Endothelial cell of umbilical vein (primary cell): Measurements from ENCODE around the gene MTARC2. TPM values are rescaled to one million over a fixed set of nuclear protein-coding genes. Genes with fewer than 3 reads are reported as not detected.

Source experiments
- BruUV-seq: library from RNA; stranded (reverse); fragments of 400-500 nt; replicated peaks from 2 replicates; lab custom pipeline; 2021; lab: Mats Ljungman, UMichigan
- CTCF ChIA-PET: fragments of 300-600, 350-600 bp; sonication (Branson Sonifier 250); formaldehyde crosslinking; loops from one replicate; lab custom pipeline; 2021; ENCODE audit warnings: antibody characterized with exemption, inconsistent platforms; lab: Charles Lee
- POLR2A ChIA-PET: fragments of 300-600, 350-600 bp; sonication (Branson Sonifier 250); formaldehyde crosslinking; loops from one replicate; lab custom pipeline; 2021; ENCODE audit warnings: antibody characterized with exemption, inconsistent platforms; lab: Charles Lee
- DNase-seq: peaks from one replicate; pipeline ENCODE4 v3.0.0-alpha.2; 2011; ENCODE audit warnings: low read depth, low spot score
- FAIRE-seq: peaks from 2 replicates; lab custom pipeline; 2011; peaks lifted over from hg19 to GRCh38; lab: Jason Lieb, UNC
- H2AFZ ChIP-seq: 2 replicates; pipeline ENCODE4 v1.6.0; 2012; ENCODE audit warnings: low read depth, low read length, control low read depth, inconsistent platforms
- H3K27ac ChIP-seq: 2 replicates; pipeline ENCODE4 v1.5.1; 2011; ENCODE audit warnings: low read depth, mild to moderate bottlenecking, control low read depth, low read length, moderate library complexity; ENCODE audit not compliant: insufficient read depth
- H3K27me3 ChIP-seq, 2 experiments: 2 replicates each; pipeline versions ENCODE4 v1.6.0 to v1.6.1; 2011; ENCODE audit warnings: low read length in 2 of 2, mixed read lengths in 1 of 2; ENCODE audit not compliant: control insufficient read depth in 2 of 2, insufficient read depth in 2 of 2
- H3K36me3 ChIP-seq, 2 experiments: 2 replicates in 1 of 2; 3 replicates in 1 of 2; pipeline ENCODE4 v1.5.1; 2011; ENCODE audit warnings: low read length in 2 of 2, mild to moderate bottlenecking in 1 of 2, moderate library complexity in 1 of 2; ENCODE audit not compliant: control insufficient read depth in 2 of 2, insufficient read depth in 2 of 2; ENCODE audit errors: extremely low read depth in 1 of 2
- H3K4me1 ChIP-seq: 3 replicates; pipeline ENCODE4 v1.5.1; 2011; ENCODE audit warnings: mild to moderate bottlenecking, low read length; ENCODE audit not compliant: control insufficient read depth, insufficient read depth; ENCODE audit errors: extremely low read depth
- H3K4me2 ChIP-seq: 2 replicates; pipeline ENCODE4 v1.6.1; 2011; ENCODE audit warnings: low read length, control low read depth, mixed read lengths; ENCODE audit not compliant: insufficient read depth
- H3K4me3 ChIP-seq, 3 experiments: fragments of 200-600 bp in 1 of 3; sonication (generic), shearing (Covaris generic) in 1 of 3; replicated peaks in 1 of 3; 2 replicates each; pipeline ENCODE4 v1.5.1; 2011 to 2016; ENCODE audit warnings: control low read depth in 3 of 3, low read length in 3 of 3, mild to moderate bottlenecking in 2 of 3, inconsistent platforms in 1 of 3, low read depth in 1 of 3, moderate library complexity in 1 of 3; ENCODE audit not compliant: insufficient read depth in 1 of 3
- H3K79me2 ChIP-seq: 2 replicates; pipeline ENCODE4 v1.6.0; 2012; ENCODE audit warnings: low read length, inconsistent platforms; ENCODE audit not compliant: control insufficient read depth, insufficient read depth
- H3K9ac ChIP-seq: replicated peaks from 2 replicates; pipeline ENCODE3; 2011; ENCODE audit warnings: low read length, control low read depth; ENCODE audit not compliant: insufficient read depth; ENCODE audit errors: extremely low read depth
- H3K9me1 ChIP-seq: replicated peaks from 3 replicates; pipeline ENCODE4 v1.6.0; 2011; ENCODE audit warnings: mild to moderate bottlenecking, low read length; ENCODE audit not compliant: control insufficient read depth, insufficient read depth; ENCODE audit errors: extremely low read depth
- H3K9me3 ChIP-seq: replicated peaks from 2 replicates; pipeline ENCODE4 v1.5.1; 2012; ENCODE audit warnings: low read length, inconsistent platforms; ENCODE audit not compliant: control insufficient read depth, insufficient read depth
- H4K20me1 ChIP-seq: replicated peaks from 2 replicates; pipeline ENCODE3; 2011; ENCODE audit warnings: mild to moderate bottlenecking, low read length; ENCODE audit not compliant: control insufficient read depth, insufficient read depth; ENCODE audit errors: extremely low read depth
- EZH2 ChIP-seq: IDR thresholded peaks from 2 replicates; pipeline ENCODE4 v1.6.1; 2012; ENCODE audit warnings: borderline replicate concordance, low read depth, mild to moderate bottlenecking, moderate library complexity, low read length, inconsistent platforms; ENCODE audit not compliant: severe bottlenecking
- FOS ChIP-seq: IDR thresholded peaks from 2 replicates; pipeline ENCODE4 v1.6.1; 2011; ENCODE audit warnings: mild to moderate bottlenecking, low read length, moderate library complexity, borderline replicate concordance; ENCODE audit not compliant: insufficient read depth
- GATA2 ChIP-seq: IDR thresholded peaks from 2 replicates; pipeline ENCODE4 v1.7.0; 2011; ENCODE audit warnings: low read depth, mild to moderate bottlenecking, moderate library complexity, mixed read lengths, low read length; ENCODE audit not compliant: insufficient read length, insufficient read depth
- JUN ChIP-seq: IDR thresholded peaks from 2 replicates; pipeline ENCODE4 v1.6.1; 2011; ENCODE audit warnings: borderline replicate concordance, low read depth; ENCODE audit not compliant: insufficient read length, insufficient read depth
- MYC ChIP-seq: IDR thresholded peaks from one replicate; pipeline ENCODE4 v1.6.1; 2011; ENCODE audit warnings: mild to moderate bottlenecking, low read depth, low read length
- POLR2A ChIP-seq: IDR thresholded peaks from 2 replicates; pipeline ENCODE4 v1.6.1; 2012; ENCODE audit warnings: low read depth, mild to moderate bottlenecking, control low read depth, low read length
- POLR2AphosphoS5 ChIP-seq: IDR thresholded peaks from 2 replicates; pipeline ENCODE4 v1.6.1; 2012; ENCODE audit warnings: low read depth, mild to moderate bottlenecking, control low read depth, low read length, moderate library complexity; ENCODE audit not compliant: insufficient read depth
- dilution Hi-C: fragments of 300-500 bp; cut with MboI; formaldehyde crosslinking; loops from one replicate; pipeline ENCODE4 v1.15.0; 2019; ENCODE audit warnings: low sequenced_read_pairs; ENCODE audit not compliant: extremely low pct_ligation_motif_present
- intact Hi-C: fragments of 100-400 bp; cut with micrococcal nuclease; formaldehyde crosslinking; loops from one replicate; pipeline ENCODE4 v1.10.0; 2022
- polyA plus RNA-seq, 4 experiments: library from polyadenylated mRNA; depleted of rRNA in 3 of 4; stranded (reverse) in 3 of 4; unstranded in 1 of 4; fragments of >200 nt; gene quantifications; 2 replicates each; pipeline versions ENCODE4 v1.2.1 to v1.2.3, GENCODE V29; 2011 to 2012; ENCODE audit warnings: missing spikeins in 1 of 4
- total RNA-seq: library from RNA; stranded (reverse); gene quantifications from 2 replicates; pipeline ENCODE4 v1.2.3, GENCODE V29; 2021
- TF ChIP-seq, protein P1 (sequence below): IDR thresholded peaks from 2 replicates; pipeline ENCODE4 v1.6.1; 2011; ENCODE audit not compliant: insufficient read depth, insufficient read length
- TF ChIP-seq, protein P2 (sequence below), 2 donors: IDR thresholded peaks; 1 replicate in 1 of 2; 2 replicates in 1 of 2; pipeline ENCODE4 v1.5.1; 2011; ENCODE audit warnings: low read length in 2 of 2, mild to moderate bottlenecking in 2 of 2, moderate library complexity in 2 of 2, control low read depth in 1 of 2, inconsistent platforms in 1 of 2, low read depth in 1 of 2; ENCODE audit not compliant: insufficient read depth in 1 of 2; ENCODE audit errors: extremely low read depth in 1 of 2

Gene MTARC2
- total and polyA plus RNA-seq, 2 donors (not counting 3 experiments of a cell fraction or from before 2014, with no cell fraction given): 9.8 to 14.1 TPM

DNA sequence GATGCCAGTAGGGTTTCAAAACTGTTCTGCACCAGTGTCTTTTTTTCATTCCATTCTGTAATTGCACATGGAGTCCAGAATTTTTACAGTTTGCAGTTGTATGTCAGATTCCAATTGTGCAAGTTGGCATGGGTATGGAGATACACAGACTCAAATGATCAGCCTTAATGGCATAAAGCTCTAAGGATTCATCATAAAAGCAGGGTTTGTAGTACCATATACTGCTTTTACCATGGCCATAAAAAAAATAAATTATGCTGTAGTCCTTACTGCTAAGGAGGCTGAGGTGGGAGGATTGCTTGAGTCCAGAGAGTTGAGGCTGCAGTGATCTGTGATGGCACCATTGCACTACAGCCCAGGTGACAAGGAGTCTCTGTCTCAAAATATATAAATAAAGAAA is 48.9 kb downstream of the MTARC2 start:
- no peaks in the 10 kb centered on the region for H3K9me3 ChIP-seq
- H3K4me1 ChIP-seq: no peaks in the 10 kb centered on the region
- intact Hi-C loops: no loop called here
- FAIRE-seq: no peak
- no peaks in the 10 kb centered on the region for H3K36me3 ChIP-seq
- no peak overlapping the region for H3K4me3 ChIP-seq
- ChIA-PET POLR2A (no interaction called here), CTCF (no interaction called here)
- no peak overlapping the region for H2AFZ ChIP-seq
- BruUV-seq: no TSS peak
- H4K20me1 ChIP-seq: no peaks in the 10 kb centered on the region
- H3K27me3 ChIP-seq: no peaks in the 10 kb centered on the region
- no peaks in the 10 kb centered on the region for H3K79me2 ChIP-seq
- H3K4me2 ChIP-seq: no peak overlapping the region
- TF ChIP-seq, protein P1, sequence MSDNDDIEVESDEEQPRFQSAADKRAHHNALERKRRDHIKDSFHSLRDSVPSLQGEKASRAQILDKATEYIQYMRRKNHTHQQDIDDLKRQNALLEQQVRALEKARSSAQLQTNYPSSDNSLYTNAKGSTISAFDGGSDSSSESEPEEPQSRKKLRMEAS: no peak
- TF ChIP-seq POLR2AphosphoS5 (no peak), POLR2A (no peak), FOS (no peak)
- TF ChIP-seq, protein P2, sequence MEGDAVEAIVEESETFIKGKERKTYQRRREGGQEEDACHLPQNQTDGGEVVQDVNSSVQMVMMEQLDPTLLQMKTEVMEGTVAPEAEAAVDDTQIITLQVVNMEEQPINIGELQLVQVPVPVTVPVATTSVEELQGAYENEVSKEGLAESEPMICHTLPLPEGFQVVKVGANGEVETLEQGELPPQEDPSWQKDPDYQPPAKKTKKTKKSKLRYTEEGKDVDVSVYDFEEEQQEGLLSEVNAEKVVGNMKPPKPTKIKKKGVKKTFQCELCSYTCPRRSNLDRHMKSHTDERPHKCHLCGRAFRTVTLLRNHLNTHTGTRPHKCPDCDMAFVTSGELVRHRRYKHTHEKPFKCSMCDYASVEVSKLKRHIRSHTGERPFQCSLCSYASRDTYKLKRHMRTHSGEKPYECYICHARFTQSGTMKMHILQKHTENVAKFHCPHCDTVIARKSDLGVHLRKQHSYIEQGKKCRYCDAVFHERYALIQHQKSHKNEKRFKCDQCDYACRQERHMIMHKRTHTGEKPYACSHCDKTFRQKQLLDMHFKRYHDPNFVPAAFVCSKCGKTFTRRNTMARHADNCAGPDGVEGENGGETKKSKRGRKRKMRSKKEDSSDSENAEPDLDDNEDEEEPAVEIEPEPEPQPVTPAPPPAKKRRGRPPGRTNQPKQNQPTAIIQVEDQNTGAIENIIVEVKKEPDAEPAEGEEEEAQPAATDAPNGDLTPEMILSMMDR (IDR thresholded peaks at IDR 0.05; ENCODE audit: extremely low read depth in 1 of 2, insufficient read depth in 1 of 2, low read depth in 1 of 2, low read length in 2 of 2): no peak
- DNase-seq: no peak
- H3K27ac ChIP-seq: no peak overlapping the region
- no peaks in the 10 kb centered on the region for H3K9me1 ChIP-seq
- H3K9ac ChIP-seq: no peak overlapping the region
- dilution Hi-C loops: no loop called here

DNA sequence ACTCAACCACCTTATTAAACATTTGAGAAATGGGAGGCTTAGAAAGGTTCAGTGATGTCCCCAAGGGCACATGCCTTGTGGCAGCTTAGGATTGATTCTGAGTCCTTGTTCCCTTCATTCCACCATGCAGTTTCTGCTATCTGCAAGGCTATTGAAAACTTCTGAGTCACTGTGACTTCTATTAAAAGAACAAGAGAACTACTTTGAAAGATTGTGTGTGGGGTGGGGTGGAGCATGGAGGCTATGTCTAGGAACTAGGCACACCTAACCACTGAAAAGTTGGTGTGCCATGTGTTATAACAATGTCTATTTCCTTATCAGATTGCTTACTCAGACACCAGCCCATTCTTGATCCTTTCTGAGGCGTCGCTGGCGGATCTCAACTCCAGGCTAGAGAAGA is 49.4 kb downstream of the MTARC2 start:
- Histone ChIP-seq H2AFZ (no peak overlapping the region), H3K4me2 (no peak overlapping the region), H4K20me1 (no peaks in the 10 kb centered on the region), H3K27me3 (no peaks in the 10 kb centered on the region), H3K9me3 (no peaks in the 10 kb centered on the region), H3K27ac (no peak overlapping the region), H3K79me2 (no peaks in the 10 kb centered on the region), H3K36me3 (no peaks in the 10 kb centered on the region), H3K4me3 (no peak overlapping the region), H3K4me1 (no peaks in the 10 kb centered on the region), H3K9ac (no peak overlapping the region), H3K9me1 (no peaks in the 10 kb centered on the region)
- intact Hi-C loops (no loop called here), dilution Hi-C loops (no loop called here)
- ChIA-PET CTCF (no interaction called here), POLR2A (no interaction called here)
- no peak for TF ChIP-seq FOS
- TF ChIP-seq, protein P1: no peak
- TF ChIP-seq POLR2AphosphoS5: no peak
- TF ChIP-seq MYC: no peak
- no peak for TF ChIP-seq JUN
- no peak for TF ChIP-seq GATA2
- TF ChIP-seq, protein P2 (IDR thresholded peaks at IDR 0.05; ENCODE audit: extremely low read depth in 1 of 2, insufficient read depth in 1 of 2, low read depth in 1 of 2, low read length in 2 of 2): no peak
- no peak for TF ChIP-seq POLR2A
- no peak for TF ChIP-seq EZH2
- FAIRE-seq: no peak
- no TSS peak for BruUV-seq
- DNase-seq: no peak
